HL-60 (cell line): ENCODE measurements around the gene MYH14.

ENCODE experiments used
- CTCF ChIP-seq: IDR thresholded peaks from one replicate; pipeline ENCODE4 v1.5.1; 2011; ENCODE audit warnings: low read length, control low read depth, inconsistent platforms; ENCODE audit not compliant: insufficient read depth
- POLR2AphosphoS5 ChIP-seq: IDR thresholded peaks from 2 replicates; pipeline ENCODE4 v1.6.1; 2012; ENCODE audit warnings: low read depth
- SPI1 ChIP-seq: IDR thresholded peaks from 2 replicates; pipeline ENCODE4 v1.6.1; 2012; ENCODE audit warnings: low read depth, mild to moderate bottlenecking, borderline replicate concordance

GRCh38 chr19:50323782-50324133 is 120.3 kb downstream of the MYH14 start:
- TF ChIP-seq CTCF, result no peak
- no peak for TF ChIP-seq POLR2AphosphoS5
- TF ChIP-seq SPI1, result no peak
